Activated effector memory CD4-positive, alpha-beta T cell treated with anti-CD3 and anti-CD28 coated beads, Interleukin-2, amount 50 U/mL, for 16 hours (primary cell): Measurements from ENCODE around the gene RILP.

Experiments used
- DNase-seq: peaks from one replicate; pipeline ENCODE4 v3.0.0-alpha.2; 2020

Gene RILP

DNA sequence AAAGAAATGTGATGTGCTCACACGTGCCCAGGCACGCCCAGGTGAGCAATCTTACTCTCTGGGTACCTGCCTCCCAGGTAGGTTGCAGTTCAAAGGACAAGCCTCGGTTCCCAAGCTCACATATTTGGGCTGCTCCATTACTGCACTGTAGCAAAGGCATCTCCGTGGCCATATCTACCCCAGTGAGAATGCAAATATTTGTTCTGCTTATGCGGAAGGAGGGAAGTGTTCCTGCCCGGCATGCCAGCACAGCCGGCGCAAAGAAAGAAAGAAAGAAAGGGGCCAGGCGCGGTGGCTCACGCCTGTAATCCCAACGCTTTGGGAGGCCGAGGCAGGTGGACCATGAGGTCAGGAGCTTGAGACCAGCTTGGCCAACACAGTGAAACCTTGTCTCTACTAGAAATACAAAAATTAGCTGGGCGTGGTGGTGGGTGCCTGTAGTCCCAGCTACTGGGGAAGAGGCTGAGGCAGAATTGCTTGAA is 51.8 kb downstream of the RILP start:
- no peak for DNase-seq
